GM21576 (cell line): ENCODE results near the gene PACSIN2.

Experiments
- ATAC-seq: cut with Tn5 transposase; IDR thresholded peaks from one replicate; pipeline ENCODE4 v1.9.1; 2021; ENCODE audit warnings: mild to moderate bottlenecking, moderate library complexity; ENCODE audit not compliant: unreplicated experiment

The PACSIN2 gene

GRCh38 chr22:42908374-42908746, 106.6 kb downstream of the PACSIN2 start:
- no peak for ATAC-seq

GRCh38 chr22:42907404-42908373, 107.3 kb downstream of the PACSIN2 start:
- no peak for ATAC-seq

GRCh38 chr22:42906605-42907348, 108.2 kb downstream of the PACSIN2 start:
- no peak for ATAC-seq

- no peak for ATAC-seq
These were observed 109.2 kb downstream of the PACSIN2 start for GRCh38 chr22:42905702-42906183.

GRCh38 chr22:42905217-42905616, 109.7 kb downstream of the PACSIN2 start:
- no peak for ATAC-seq

- ATAC-seq = no peak
These were observed 110.9 kb downstream of the PACSIN2 start for GRCh38 chr22:42904050-42904449.

GRCh38 chr22:42902875-42903510, 112.0 kb downstream of the PACSIN2 start:
- ATAC-seq = no peak

GRCh38 chr22:42901790-42902508, 113.0 kb downstream of the PACSIN2 start:
- ATAC-seq = no peak

GRCh38 chr22:42897960-42898359, 117.0 kb downstream of the PACSIN2 start:
- no peak for ATAC-seq

- no peak for ATAC-seq
These were observed 119.4 kb downstream of the PACSIN2 start for GRCh38 chr22:42895541-42895981.

GRCh38 chr22:42895087-42895486, 119.9 kb downstream of the PACSIN2 start:
- ATAC-seq = no peak

GRCh38 chr22:42893371-42894150, 121.4 kb downstream of the PACSIN2 start:
- no peak for ATAC-seq

- ATAC-seq = no peak
These were observed 122.2 kb downstream of the PACSIN2 start for GRCh38 chr22:42892571-42893316.

- no peak for ATAC-seq
These were observed 122.8 kb downstream of the PACSIN2 start for GRCh38 chr22:42892156-42892555.

GRCh38 chr22:42891696-42892095, 123.3 kb downstream of the PACSIN2 start:
- no peak for ATAC-seq

GRCh38 chr22:42891008-42891407, 123.9 kb downstream of the PACSIN2 start:
- ATAC-seq = no peak

GRCh38 chr22:42889304-42889703, 125.6 kb downstream of the PACSIN2 start:
- ATAC-seq = peak; percentile 49

- ATAC-seq = no peak
These were observed 127.1 kb downstream of the PACSIN2 start for GRCh38 chr22:42887523-42888507.
